Measurements from ENCODE around the gene SHH. TPM values are rescaled to one million over a fixed set of nuclear protein-coding genes. Genes with fewer than 3 reads are reported as not detected.

The SHH gene
- total and polyA plus RNA-seq, 11 donors: not detected

DNA sequence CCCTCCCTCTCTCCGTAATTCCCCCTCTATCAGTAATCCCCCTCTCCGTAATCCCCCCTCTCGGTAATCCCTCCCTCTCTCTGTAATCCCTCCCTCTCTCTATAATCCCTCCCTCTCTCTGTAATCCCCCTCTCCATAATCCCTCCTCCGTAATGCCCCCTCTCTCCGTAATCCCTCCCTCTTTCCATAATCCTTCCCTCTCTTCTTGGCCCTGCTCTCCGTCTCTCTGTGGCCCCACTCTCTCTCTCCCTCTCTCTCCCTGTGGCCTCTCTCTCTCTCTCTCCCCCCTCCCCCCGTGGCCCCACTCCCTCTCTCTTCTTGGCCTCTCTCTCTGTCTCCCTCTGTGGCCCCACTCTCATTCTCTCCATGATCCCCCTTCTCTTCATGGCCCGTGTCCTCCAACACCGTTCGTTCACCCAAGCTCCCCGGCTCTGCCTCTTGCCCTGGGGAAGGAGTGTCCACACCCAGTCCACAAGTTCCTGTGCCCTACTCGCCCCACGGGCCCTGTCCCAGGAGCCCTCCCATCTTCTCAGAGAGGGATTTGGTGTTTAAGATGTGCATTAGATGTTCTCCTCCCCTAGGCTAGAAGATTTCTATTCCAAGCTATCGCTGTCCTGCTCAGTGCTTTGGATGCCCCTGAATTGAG, 19.8 kb downstream of the SHH start:
- DNase-seq: peak in 1 of 5 donors; percentile 49
- TF ChIP-seq, protein P1, sequence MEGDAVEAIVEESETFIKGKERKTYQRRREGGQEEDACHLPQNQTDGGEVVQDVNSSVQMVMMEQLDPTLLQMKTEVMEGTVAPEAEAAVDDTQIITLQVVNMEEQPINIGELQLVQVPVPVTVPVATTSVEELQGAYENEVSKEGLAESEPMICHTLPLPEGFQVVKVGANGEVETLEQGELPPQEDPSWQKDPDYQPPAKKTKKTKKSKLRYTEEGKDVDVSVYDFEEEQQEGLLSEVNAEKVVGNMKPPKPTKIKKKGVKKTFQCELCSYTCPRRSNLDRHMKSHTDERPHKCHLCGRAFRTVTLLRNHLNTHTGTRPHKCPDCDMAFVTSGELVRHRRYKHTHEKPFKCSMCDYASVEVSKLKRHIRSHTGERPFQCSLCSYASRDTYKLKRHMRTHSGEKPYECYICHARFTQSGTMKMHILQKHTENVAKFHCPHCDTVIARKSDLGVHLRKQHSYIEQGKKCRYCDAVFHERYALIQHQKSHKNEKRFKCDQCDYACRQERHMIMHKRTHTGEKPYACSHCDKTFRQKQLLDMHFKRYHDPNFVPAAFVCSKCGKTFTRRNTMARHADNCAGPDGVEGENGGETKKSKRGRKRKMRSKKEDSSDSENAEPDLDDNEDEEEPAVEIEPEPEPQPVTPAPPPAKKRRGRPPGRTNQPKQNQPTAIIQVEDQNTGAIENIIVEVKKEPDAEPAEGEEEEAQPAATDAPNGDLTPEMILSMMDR (IDR thresholded peaks at IDR 0.05): no peak
- TF ChIP-seq POLR2A (IDR thresholded peaks at IDR 0.05): no peak
- intact Hi-C loops (cut with DNase I): loop anchor here in 4 of 10 donors (10.0 kb wide), 3 partner anchors 682 to 1032 kb away; no protein-coding TSS in a partner anchor

DNA sequence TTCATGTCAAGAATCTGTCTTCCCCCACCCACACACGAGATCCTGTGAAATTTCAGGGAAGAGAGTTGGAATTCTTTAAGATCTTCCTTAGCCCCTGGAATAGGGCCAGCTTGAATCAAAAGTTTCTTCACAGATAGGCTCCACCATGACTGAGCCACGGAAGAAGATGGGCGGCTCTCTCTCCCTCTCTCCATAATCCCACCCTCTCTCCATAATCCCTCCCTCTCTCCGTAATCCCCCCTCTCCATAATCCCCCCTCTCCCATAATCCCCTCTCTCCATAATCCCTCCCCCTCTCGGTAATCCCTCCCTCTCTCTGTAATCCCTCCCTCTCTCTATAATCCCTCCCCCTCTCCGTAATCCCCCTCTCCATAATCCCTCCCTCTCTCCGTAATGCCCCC, 20.4 kb downstream of the SHH start:
- H3K36me3 ChIP-seq: no peaks in the 10 kb centered on the region
- H3K4me1 ChIP-seq: peaks cover 0 to 15% (median 2%) of the 10 kb centered on the region in 12 donors
- no peak overlapping the region for H3K4me3 ChIP-seq
- ATAC-seq (no peak), DNase-seq (no peak)
- H3K27ac ChIP-seq: no peak overlapping the region
- TF ChIP-seq, protein P1 (IDR thresholded peaks at IDR 0.05): no peak
- no peak for TF ChIP-seq POLR2A (IDR thresholded peaks at IDR 0.05)
- H3K9me3 ChIP-seq: no peaks in the 10 kb centered on the region
- intact Hi-C loops (cut with DNase I): loop anchor here in 4 of 10 donors (10.0 kb wide), 3 partner anchors 683 to 1033 kb away; no protein-coding TSS in a partner anchor
- H3K27me3 ChIP-seq: peaks cover 5 to 26% (median 14%) of the 10 kb centered on the region in 9 donors
- 66 to 71% (median 68%) methylated on average over 6 to 7 of the region's 7 CpGs for WGBS, 4 donors

More for the DNA sequence above, 19.8 kb downstream of the SHH start:
- Histone ChIP-seq H3K4me1 (peaks cover 0 to 14% (median 4%) of the 10 kb centered on the region in 12 donors), H3K27ac (no peak overlapping the region), H3K4me3 (no peak overlapping the region), H3K9me3 (no peaks in the 10 kb centered on the region), H3K27me3 (peaks cover 6 to 27% (median 13%) of the 10 kb centered on the region in 9 donors), H3K36me3 (no peaks in the 10 kb centered on the region)
- no peak for ATAC-seq
- 89 to 91% (median 90%) methylated on average over 14 of the region's 14 CpGs for WGBS, 4 donors

DNA sequence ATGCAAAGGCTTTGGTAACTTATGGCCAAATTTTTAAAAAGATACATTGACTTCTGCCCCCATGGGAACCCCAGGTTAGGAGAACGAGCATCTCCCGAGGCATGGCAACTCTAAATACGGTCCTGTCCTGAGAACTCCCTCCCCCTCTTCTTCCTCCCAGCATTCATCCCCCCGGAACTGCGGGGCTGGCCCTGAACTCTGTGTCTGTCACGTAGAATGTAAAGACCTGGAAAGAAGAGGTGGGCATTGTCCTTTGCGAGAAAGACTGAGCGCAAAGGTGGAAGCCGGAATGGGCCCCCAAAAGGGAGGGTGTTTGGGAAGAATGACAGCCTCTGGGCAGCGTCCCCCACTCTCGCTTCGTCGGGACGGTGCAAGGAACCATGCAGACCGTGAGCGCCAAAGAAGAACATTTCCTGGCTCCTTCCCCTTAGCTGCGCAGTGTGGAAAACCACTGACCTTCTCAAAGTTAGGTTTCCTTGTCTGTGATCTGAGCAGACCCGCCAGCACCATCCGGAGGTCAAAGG, 21.0 kb downstream of the SHH start:
- intact Hi-C loops (cut with DNase I): loop anchor here in 4 of 10 donors (10.0 kb wide), 3 partner anchors 684 to 1034 kb away; no protein-coding TSS in a partner anchor
- Histone ChIP-seq H3K27ac (no peak overlapping the region), H3K4me1 (peaks cover 0 to 14% (median 1%) of the 10 kb centered on the region in 12 donors), H3K4me3 (no peak overlapping the region), H3K36me3 (no peaks in the 10 kb centered on the region), H3K9me3 (no peaks in the 10 kb centered on the region), H3K27me3 (peaks cover 0 to 20% (median 8%) of the 10 kb centered on the region in 9 donors)
- TF ChIP-seq POLR2A (IDR thresholded peaks at IDR 0.05): no peak
- TF ChIP-seq, protein P1 (IDR thresholded peaks at IDR 0.05): no peak
- no peak for DNase-seq
- ATAC-seq: no peak
- WGBS, 4 donors: 73 to 83% (median 80%) methylated on average over 19 of the region's 19 CpGs

DNA sequence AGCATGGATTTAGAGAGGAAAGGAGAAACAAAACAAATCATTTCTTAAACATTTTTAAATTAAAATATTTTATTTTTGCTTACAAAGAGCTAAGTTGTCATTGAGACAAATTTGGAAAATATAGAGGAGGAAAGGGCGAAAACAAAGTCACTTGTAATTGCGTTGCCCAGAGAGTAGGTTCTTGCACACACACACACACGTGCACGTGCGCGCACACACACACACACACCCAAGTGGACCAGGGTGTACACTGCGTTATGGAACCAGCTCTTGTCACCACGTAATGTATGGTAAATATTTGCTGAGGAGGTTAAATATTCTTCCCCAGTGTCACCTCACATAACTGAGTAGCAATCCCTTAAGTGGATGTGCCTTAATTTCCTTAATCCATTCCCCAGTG, 21.6 kb downstream of the SHH start:
- Histone ChIP-seq H3K27ac (no peak overlapping the region), H3K27me3 (peaks cover 0 to 15% (median 3%) of the 10 kb centered on the region in 9 donors), H3K9me3 (no peaks in the 10 kb centered on the region), H3K4me1 (peaks cover 0 to 14% (median 1%) of the 10 kb centered on the region in 12 donors), H3K4me3 (no peak overlapping the region), H3K36me3 (no peaks in the 10 kb centered on the region)
- DNase-seq (no peak), ATAC-seq (no peak)
- WGBS, 4 donors: 58 to 76% (median 67%) methylated on average over 8 of the region's 8 CpGs
- intact Hi-C loops (cut with DNase I): loop anchor here in 4 of 10 donors (10.0 kb wide), 3 partner anchors 684 to 1034 kb away; no protein-coding TSS in a partner anchor
- no peak for TF ChIP-seq POLR2A (IDR thresholded peaks at IDR 0.05)
- TF ChIP-seq, protein P1 (IDR thresholded peaks at IDR 0.05): no peak
